SK-N-SH treated with all-trans-retinoic acid at 6 μM for 48 hours (cell line): ENCODE data around the gene ELMO1.

Experiments
- ATAC-seq: fragments of 200-7000 bp; cut with Tn5 transposase; 3 replicates; pipeline ENCODE4 v1.9.1; 2020; ENCODE audit warnings: mild to moderate bottlenecking, moderate library complexity
- ARNTL ChIP-seq: fragments of 450-650 bp; formaldehyde crosslinking; IDR thresholded peaks from 2 replicates; pipeline ENCODE4 v1.5.0; 2020; ENCODE audit warnings: low read depth, mild to moderate bottlenecking, moderate library complexity, borderline replicate concordance
- BACH2 ChIP-seq: fragments of 250-450 bp; sonication (Bioruptor Pico); IDR thresholded peaks from 2 replicates; pipeline ENCODE4 v1.9.0; 2021; ENCODE audit warnings: mild to moderate bottlenecking, borderline replicate concordance
- CSDC2 ChIP-seq: fragments of 250-450 bp; sonication (Bioruptor Pico); IDR thresholded peaks from 2 replicates; pipeline ENCODE4 v1.5.0; 2020; ENCODE audit warnings: mild to moderate bottlenecking, moderate library complexity
- ESRRG ChIP-seq: fragments of 250-450 bp; sonication (Bioruptor Pico); IDR thresholded peaks from 2 replicates; pipeline ENCODE4 v1.6.1; 2021; ENCODE audit warnings: mild to moderate bottlenecking
- GLIS3 ChIP-seq: fragments of 250-450 bp; sonication (Bioruptor Pico); IDR thresholded peaks from 2 replicates; pipeline ENCODE4 v1.5.0; 2020; ENCODE audit warnings: mild to moderate bottlenecking, moderate library complexity
- ISL1 ChIP-seq: fragments of 250-450 bp; sonication (Bioruptor Pico); IDR thresholded peaks from 2 replicates; pipeline ENCODE4 v2.1.2; 2022; ENCODE audit warnings: mild to moderate bottlenecking, moderate library complexity
- OSR1 ChIP-seq: fragments of 250-450 bp; sonication (Bioruptor Pico); IDR thresholded peaks from 2 replicates; pipeline ENCODE4 v1.8.0; 2022; ENCODE audit warnings: moderate library complexity, mild to moderate bottlenecking, inconsistent platforms
- PPARA ChIP-seq: fragments of 250-450 bp; sonication (Bioruptor Pico); IDR thresholded peaks from 2 replicates; pipeline ENCODE4 v1.5.0; 2020; ENCODE audit warnings: mild to moderate bottlenecking, borderline replicate concordance
- RARB ChIP-seq: fragments of 250-450 bp; sonication (Bioruptor Pico); IDR thresholded peaks from 2 replicates; pipeline ENCODE4 v1.8.0; 2021; ENCODE audit warnings: mild to moderate bottlenecking, moderate library complexity
- SNAI2 ChIP-seq: fragments of 250-450 bp; sonication (Bioruptor Pico); IDR thresholded peaks from 2 replicates; pipeline ENCODE4 v1.5.0; 2020; ENCODE audit warnings: mild to moderate bottlenecking, moderate library complexity
- TCF4 ChIP-seq: fragments of 250-450 bp; sonication (Bioruptor Pico); IDR thresholded peaks from 2 replicates; pipeline ENCODE4 v1.8.0; 2021; ENCODE audit warnings: mild to moderate bottlenecking, moderate library complexity, borderline replicate concordance
- TOX ChIP-seq: fragments of 250-450 bp; sonication (Bioruptor Pico); IDR thresholded peaks from 2 replicates; pipeline ENCODE4 v1.8.0; 2021; ENCODE audit warnings: mild to moderate bottlenecking, moderate library complexity, borderline replicate concordance
- ZC3H10 ChIP-seq: fragments of 250-450 bp; sonication (Bioruptor Pico); IDR thresholded peaks from 2 replicates; pipeline ENCODE4 v1.5.1; 2021; ENCODE audit warnings: mild to moderate bottlenecking, moderate library complexity
- ZFP3 ChIP-seq: fragments of 250-450 bp; sonication (Bioruptor Pico); IDR thresholded peaks from 2 replicates; pipeline ENCODE4 v1.5.0; 2020; ENCODE audit warnings: mild to moderate bottlenecking, moderate library complexity
- ZFP30 ChIP-seq: fragments of 450-650 bp; formaldehyde crosslinking; IDR thresholded peaks from 2 replicates; pipeline ENCODE4 v1.5.0; 2022; ENCODE audit warnings: mild to moderate bottlenecking, moderate library complexity
- ZNF565 ChIP-seq: fragments of 450-650 bp; formaldehyde crosslinking; conservative IDR thresholded peaks from 2 replicates; pipeline ENCODE4 v1.5.0; 2020; ENCODE audit warnings: low read depth, mild to moderate bottlenecking, moderate library complexity
- ZNF70 ChIP-seq: fragments of 450-650 bp; formaldehyde crosslinking; IDR thresholded peaks from 2 replicates; pipeline ENCODE4 v1.5.0; 2020; ENCODE audit warnings: mild to moderate bottlenecking, moderate library complexity
- ZNF8 ChIP-seq: fragments of 450-650 bp; formaldehyde crosslinking; IDR thresholded peaks from 2 replicates; pipeline ENCODE4 v1.5.0; 2020; ENCODE audit warnings: mild to moderate bottlenecking, moderate library complexity
- TF ChIP-seq, protein P1 (sequence below): fragments of 250-450 bp; sonication (Bioruptor Pico); IDR thresholded peaks from 2 replicates; pipeline ENCODE4 v1.8.0; 2020; ENCODE audit warnings: mild to moderate bottlenecking, moderate library complexity, borderline replicate concordance
- TF ChIP-seq, protein P2 (sequence below): fragments of 250-450 bp; sonication (Bioruptor Pico); IDR thresholded peaks from 2 replicates; pipeline ENCODE4 v1.5.1; 2021; ENCODE audit warnings: mild to moderate bottlenecking, moderate library complexity
- TF ChIP-seq, protein P3 (sequence below): fragments of 250-450 bp; sonication (Bioruptor Pico); IDR thresholded peaks from 2 replicates; pipeline ENCODE4 v1.5.0; 2020; ENCODE audit warnings: mild to moderate bottlenecking, moderate library complexity
- TF ChIP-seq, protein P4 (sequence below): fragments of 250-450 bp; sonication (Bioruptor Pico); IDR thresholded peaks from 2 replicates; pipeline ENCODE4 v1.5.1; 2020; ENCODE audit warnings: low read depth, mild to moderate bottlenecking, moderate library complexity

Gene ELMO1

DNA sequence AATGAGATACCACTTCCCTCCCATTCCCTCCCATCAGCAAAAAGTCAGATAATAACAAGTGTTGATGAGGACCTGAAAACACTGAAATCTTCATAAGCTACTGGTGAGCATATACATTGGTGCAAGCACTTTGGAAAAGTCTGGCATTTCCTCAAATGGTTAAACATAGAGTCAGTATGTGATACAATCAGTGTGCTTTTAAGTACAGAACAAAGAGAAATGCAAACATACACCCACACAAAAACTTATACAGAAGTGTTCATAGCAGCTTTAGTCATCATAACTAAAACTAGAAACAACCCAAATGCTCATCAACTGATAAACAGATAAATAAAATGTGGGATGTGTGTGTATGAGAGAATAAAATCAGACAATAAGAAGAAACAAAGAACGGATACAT, 261.9 kb downstream of the ELMO1 start:
- ATAC-seq = no peak

DNA sequence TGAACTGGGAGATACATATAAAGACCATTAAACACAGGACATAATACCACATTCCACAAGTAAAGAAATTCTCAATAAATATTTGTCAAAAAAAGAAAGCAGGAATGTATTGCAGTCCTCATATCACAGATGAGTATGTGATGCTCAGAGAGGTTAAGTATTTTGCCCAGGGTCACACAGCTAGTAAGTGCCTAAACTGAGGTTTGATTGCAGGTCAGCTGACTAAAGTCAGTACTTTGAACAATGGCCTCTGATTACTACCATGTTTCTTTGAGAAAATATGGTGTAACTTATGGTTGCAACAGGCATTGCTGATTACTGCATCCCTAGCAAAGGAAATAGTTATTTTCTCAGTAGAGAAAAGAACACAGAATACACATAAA, 267.1 kb downstream of the ELMO1 start:
- ATAC-seq = no peak
- TF ChIP-seq GLIS3 = no peak
- 0 out of 2 replicates have a peak, but pooled peaks have one; percentile 23 for TF ChIP-seq ZNF70

More for the DNA sequence above, 261.9 kb downstream of the ELMO1 start:
- TF ChIP-seq, protein P1, sequence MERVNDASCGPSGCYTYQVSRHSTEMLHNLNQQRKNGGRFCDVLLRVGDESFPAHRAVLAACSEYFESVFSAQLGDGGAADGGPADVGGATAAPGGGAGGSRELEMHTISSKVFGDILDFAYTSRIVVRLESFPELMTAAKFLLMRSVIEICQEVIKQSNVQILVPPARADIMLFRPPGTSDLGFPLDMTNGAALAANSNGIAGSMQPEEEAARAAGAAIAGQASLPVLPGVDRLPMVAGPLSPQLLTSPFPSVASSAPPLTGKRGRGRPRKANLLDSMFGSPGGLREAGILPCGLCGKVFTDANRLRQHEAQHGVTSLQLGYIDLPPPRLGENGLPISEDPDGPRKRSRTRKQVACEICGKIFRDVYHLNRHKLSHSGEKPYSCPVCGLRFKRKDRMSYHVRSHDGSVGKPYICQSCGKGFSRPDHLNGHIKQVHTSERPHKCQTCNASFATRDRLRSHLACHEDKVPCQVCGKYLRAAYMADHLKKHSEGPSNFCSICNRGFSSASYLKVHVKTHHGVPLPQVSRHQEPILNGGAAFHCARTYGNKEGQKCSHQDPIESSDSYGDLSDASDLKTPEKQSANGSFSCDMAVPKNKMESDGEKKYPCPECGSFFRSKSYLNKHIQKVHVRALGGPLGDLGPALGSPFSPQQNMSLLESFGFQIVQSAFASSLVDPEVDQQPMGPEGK (CRISPR knock-in tag) = no peak
- TF ChIP-seq, all 23 proteins: peak for 0

DNA sequence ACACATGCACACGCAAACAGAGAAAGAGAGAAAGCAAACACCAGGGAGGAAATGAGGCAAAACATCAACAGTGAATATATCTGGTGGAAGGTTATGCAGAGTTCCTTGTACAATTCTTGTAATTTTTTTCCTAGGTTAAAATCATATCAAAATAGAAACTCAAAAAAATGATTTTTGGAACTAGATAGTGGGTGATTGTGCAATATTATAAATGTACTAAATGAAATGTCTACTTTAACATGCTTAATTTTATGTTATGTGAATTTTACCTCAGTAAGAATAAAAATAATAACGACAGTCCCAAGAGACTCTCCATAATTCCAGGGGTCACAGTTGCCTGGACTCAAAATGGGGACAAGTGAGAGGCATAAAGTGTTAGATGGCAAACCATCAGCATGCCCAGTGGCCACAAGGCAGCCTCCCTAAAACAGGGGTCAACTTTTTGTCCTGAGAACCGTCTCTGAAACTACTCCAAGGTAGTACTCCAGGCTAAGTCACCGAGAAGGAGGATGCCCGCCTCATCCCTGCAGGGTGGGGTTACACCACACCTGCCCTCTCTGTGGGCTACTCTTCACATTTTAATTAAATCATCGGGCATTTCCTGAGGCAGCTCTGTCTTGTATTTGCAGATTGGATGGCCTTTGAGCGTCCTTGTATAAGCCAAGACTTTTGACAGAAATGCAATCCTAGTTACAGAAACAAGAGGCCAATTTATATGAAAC, 267.7 kb downstream of the ELMO1 start:
- no peak for TF ChIP-seq TCF4 (CRISPR knock-in tag)
- TF ChIP-seq GLIS3 = no peak
- no peak for TF ChIP-seq SNAI2
- TF ChIP-seq TOX = no peak
- TF ChIP-seq ZNF565 = no peak
- TF ChIP-seq BACH2 (CRISPR knock-in tag) = no peak
- no peak for TF ChIP-seq CSDC2 (CRISPR knock-in tag)
- ATAC-seq = no peak

DNA sequence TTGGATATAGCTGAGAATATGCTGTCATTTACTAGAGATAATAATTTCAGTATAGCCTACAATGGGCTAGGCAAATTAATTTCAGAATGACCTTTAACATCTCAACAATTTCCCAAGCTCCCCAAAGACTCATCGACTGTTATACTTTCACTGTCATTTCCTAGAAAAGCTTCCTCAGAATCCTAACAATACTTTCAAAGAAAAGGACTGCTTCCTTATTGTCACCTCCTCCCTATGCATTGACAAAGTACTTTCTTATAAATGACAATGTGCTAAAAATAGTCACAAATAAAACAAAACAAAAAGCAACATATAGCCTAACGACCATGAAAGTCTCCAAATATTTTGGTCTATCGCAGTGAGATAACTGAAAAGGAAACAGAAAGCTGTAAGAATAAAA, 272.6 kb downstream of the ELMO1 start:
- no peak for ATAC-seq
- no peak for TF ChIP-seq ZNF70
- no peak for TF ChIP-seq OSR1 (CRISPR knock-in tag)
- no peak for TF ChIP-seq PPARA
- TF ChIP-seq, protein P2, sequence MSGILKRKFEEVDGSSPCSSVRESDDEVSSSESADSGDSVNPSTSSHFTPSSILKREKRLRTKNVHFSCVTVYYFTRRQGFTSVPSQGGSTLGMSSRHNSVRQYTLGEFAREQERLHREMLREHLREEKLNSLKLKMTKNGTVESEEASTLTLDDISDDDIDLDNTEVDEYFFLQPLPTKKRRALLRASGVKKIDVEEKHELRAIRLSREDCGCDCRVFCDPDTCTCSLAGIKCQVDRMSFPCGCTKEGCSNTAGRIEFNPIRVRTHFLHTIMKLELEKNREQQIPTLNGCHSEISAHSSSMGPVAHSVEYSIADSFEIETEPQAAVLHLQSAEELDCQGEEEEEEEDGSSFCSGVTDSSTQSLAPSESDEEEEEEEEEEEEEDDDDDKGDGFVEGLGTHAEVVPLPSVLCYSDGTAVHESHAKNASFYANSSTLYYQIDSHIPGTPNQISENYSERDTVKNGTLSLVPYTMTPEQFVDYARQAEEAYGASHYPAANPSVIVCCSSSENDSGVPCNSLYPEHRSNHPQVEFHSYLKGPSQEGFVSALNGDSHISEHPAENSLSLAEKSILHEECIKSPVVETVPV (CRISPR knock-in tag) = no peak
- no peak for TF ChIP-seq CSDC2 (CRISPR knock-in tag)
- TF ChIP-seq ZC3H10 (CRISPR knock-in tag) = no peak
- TF ChIP-seq GLIS3 = no peak
- TF ChIP-seq SNAI2 = no peak
- TF ChIP-seq ISL1 (CRISPR knock-in tag) = no peak
- no peak for TF ChIP-seq ZFP30 (CRISPR knock-in tag)
- no peak for TF ChIP-seq RARB (CRISPR knock-in tag)
- no peak for TF ChIP-seq ZFP3 (CRISPR knock-in tag)
- TF ChIP-seq ZNF8 (CRISPR knock-in tag) = no peak
- TF ChIP-seq, protein P3, sequence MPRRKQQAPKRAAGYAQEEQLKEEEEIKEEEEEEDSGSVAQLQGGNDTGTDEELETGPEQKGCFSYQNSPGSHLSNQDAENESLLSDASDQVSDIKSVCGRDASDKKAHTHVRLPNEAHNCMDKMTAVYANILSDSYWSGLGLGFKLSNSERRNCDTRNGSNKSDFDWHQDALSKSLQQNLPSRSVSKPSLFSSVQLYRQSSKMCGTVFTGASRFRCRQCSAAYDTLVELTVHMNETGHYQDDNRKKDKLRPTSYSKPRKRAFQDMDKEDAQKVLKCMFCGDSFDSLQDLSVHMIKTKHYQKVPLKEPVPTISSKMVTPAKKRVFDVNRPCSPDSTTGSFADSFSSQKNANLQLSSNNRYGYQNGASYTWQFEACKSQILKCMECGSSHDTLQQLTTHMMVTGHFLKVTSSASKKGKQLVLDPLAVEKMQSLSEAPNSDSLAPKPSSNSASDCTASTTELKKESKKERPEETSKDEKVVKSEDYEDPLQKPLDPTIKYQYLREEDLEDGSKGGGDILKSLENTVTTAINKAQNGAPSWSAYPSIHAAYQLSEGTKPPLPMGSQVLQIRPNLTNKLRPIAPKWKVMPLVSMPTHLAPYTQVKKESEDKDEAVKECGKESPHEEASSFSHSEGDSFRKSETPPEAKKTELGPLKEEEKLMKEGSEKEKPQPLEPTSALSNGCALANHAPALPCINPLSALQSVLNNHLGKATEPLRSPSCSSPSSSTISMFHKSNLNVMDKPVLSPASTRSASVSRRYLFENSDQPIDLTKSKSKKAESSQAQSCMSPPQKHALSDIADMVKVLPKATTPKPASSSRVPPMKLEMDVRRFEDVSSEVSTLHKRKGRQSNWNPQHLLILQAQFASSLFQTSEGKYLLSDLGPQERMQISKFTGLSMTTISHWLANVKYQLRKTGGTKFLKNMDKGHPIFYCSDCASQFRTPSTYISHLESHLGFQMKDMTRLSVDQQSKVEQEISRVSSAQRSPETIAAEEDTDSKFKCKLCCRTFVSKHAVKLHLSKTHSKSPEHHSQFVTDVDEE (CRISPR knock-in tag) = no peak
- no peak for TF ChIP-seq TCF4 (CRISPR knock-in tag)
- TF ChIP-seq, protein P4, sequence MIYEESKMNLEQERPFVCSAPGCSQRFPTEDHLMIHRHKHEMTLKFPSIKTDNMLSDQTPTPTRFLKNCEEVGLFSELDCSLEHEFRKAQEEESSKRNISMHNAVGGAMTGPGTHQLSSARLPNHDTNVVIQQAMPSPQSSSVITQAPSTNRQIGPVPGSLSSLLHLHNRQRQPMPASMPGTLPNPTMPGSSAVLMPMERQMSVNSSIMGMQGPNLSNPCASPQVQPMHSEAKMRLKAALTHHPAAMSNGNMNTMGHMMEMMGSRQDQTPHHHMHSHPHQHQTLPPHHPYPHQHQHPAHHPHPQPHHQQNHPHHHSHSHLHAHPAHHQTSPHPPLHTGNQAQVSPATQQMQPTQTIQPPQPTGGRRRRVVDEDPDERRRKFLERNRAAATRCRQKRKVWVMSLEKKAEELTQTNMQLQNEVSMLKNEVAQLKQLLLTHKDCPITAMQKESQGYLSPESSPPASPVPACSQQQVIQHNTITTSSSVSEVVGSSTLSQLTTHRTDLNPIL (CRISPR knock-in tag) = no peak
- TF ChIP-seq, protein P1 (CRISPR knock-in tag) = no peak
- no peak for TF ChIP-seq ARNTL (CRISPR knock-in tag)
- TF ChIP-seq ESRRG (CRISPR knock-in tag) = no peak
